Bronchial epithelial cell (primary cell): Measurements from ENCODE around the gene CYP27A1. TPM values are rescaled to one million over a fixed set of nuclear protein-coding genes. Genes with fewer than 3 reads are reported as not detected.

Experiments used
- DNase-seq: peaks from one replicate; pipeline ENCODE4 v3.0.0-alpha.2; 2010; ENCODE audit warnings: low read depth
- FAIRE-seq: peaks from 2 replicates; lab custom pipeline; 2011; peaks lifted over from hg19 to GRCh38; lab: Jason Lieb, UNC
- H3K27me3 ChIP-seq: 2 replicates; pipeline ENCODE4 v1.5.1; 2011; ENCODE audit warnings: low read length; ENCODE audit not compliant: control insufficient read depth, insufficient read depth
- H3K36me3 ChIP-seq: 2 replicates; pipeline ENCODE4 v1.5.1; 2011; ENCODE audit warnings: low read length; ENCODE audit not compliant: control insufficient read depth, insufficient read depth
- H3K4me3 ChIP-seq: 2 replicates; pipeline ENCODE4 v1.5.1; 2011; ENCODE audit warnings: mild to moderate bottlenecking, low read depth, low read length, control low read depth
- total RNA-seq: library from RNA; depleted of rRNA; stranded (reverse); fragments of >200 nt; gene quantifications from 2 replicates; pipeline ENCODE4 v1.2.1, GENCODE V29; 2014
- TF ChIP-seq, protein P1 (sequence below): IDR thresholded peaks from 2 replicates; pipeline ENCODE4 v1.5.1; 2011; ENCODE audit warnings: mild to moderate bottlenecking, moderate library complexity, low read length, control low read depth, inconsistent platforms; ENCODE audit not compliant: insufficient read depth, severe bottlenecking

The CYP27A1 gene
- 0.13 and 0.26 TPM in 2 replicates for total RNA-seq

DNA sequence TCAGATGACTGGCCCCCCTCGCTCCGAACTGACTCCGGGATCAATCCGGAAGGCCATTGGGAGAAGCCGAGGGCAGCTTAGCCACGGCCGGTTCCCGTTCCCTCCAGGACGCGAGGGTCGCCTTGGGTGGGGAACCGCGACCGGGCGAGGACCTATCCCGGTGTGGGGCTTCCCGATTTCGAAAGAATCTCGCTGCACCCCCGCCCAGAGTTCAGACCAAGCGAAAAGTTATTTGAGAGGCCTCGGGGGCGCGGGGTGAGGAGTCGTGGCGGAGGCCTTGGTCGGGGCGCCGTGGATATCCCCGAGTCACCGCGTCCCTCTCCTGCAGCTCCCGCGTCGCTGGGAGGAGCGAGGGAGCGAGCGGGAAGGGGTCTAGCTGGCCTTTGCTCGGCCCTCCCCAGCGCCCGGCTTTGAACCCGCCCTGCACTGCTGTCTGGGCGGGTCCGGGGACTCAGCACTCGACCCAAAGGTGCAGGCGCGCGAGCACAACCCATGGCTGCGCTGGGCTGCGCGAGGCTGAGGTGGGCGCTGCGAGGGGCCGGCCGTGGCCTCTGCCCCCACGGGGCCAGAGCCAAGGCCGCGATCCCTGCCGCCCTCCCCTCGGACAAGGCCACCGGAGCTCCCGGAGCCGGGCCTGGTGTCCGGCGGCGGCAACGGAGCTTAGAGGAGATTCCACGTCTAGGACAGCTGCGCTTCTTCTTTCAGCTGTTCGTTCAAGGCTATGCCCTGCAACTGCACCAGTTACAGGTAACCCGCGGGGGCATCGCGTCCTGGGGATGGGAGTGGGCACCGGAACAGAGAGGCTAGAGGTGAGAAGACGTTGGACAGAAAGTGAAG lies at the start of gene CYP27A1:
CYP27A1 (plus strand) TSS at position 457 of the 837 bp plus-strand sequence; CDS start at position 493, 36 bp downstream.
- FAIRE-seq (no peak), DNase-seq (no peak)
- TF ChIP-seq, protein P1, sequence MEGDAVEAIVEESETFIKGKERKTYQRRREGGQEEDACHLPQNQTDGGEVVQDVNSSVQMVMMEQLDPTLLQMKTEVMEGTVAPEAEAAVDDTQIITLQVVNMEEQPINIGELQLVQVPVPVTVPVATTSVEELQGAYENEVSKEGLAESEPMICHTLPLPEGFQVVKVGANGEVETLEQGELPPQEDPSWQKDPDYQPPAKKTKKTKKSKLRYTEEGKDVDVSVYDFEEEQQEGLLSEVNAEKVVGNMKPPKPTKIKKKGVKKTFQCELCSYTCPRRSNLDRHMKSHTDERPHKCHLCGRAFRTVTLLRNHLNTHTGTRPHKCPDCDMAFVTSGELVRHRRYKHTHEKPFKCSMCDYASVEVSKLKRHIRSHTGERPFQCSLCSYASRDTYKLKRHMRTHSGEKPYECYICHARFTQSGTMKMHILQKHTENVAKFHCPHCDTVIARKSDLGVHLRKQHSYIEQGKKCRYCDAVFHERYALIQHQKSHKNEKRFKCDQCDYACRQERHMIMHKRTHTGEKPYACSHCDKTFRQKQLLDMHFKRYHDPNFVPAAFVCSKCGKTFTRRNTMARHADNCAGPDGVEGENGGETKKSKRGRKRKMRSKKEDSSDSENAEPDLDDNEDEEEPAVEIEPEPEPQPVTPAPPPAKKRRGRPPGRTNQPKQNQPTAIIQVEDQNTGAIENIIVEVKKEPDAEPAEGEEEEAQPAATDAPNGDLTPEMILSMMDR = no peak
- Histone ChIP-seq H3K4me3 (peak within 1 kb of the TSS; percentile 39), H3K27me3 (no peaks in the 10 kb centered on the region), H3K36me3 (no peaks in the 10 kb centered on the region)

- FAIRE-seq (no peak), DNase-seq (peak; percentile 21)
- Histone ChIP-seq H3K4me3 (no peak overlapping the region), H3K36me3 (peaks cover 4% of the 10 kb centered on the region), H3K27me3 (no peaks in the 10 kb centered on the region)
- TF ChIP-seq, protein P1 = no peak
These were observed 49.2 kb upstream of the CYP27A1 start for GRCh38 chr2:218732761-218733158.

- TF ChIP-seq, protein P1 = no peak
- DNase-seq (peak; percentile 93), FAIRE-seq (peak; percentile 62)
- peaks cover 5% of the 10 kb centered on the region for H3K36me3 ChIP-seq
- H3K27me3 ChIP-seq = no peaks in the 10 kb centered on the region
- H3K4me3 ChIP-seq = no peak overlapping the region
These were observed 48.6 kb upstream of the CYP27A1 start for GRCh38 chr2:218733171-218734021.

GRCh38 chr2:218734190-218734975 lies 47.6 kb upstream of the CYP27A1 start:
- FAIRE-seq (peak; percentile 52), DNase-seq (peak; percentile 12)
- TF ChIP-seq, protein P1 = no peak
- Histone ChIP-seq H3K36me3 (peaks cover 8% of the 10 kb centered on the region), H3K4me3 (no peak overlapping the region), H3K27me3 (no peaks in the 10 kb centered on the region)

- no peaks in the 10 kb centered on the region for H3K27me3 ChIP-seq
- peaks cover 12% of the 10 kb centered on the region for H3K36me3 ChIP-seq
- TF ChIP-seq, protein P1 = no peak
- no peak overlapping the region for H3K4me3 ChIP-seq
- FAIRE-seq = no peak
- DNase-seq = peak; percentile 55
These were observed 45.4 kb upstream of the CYP27A1 start for GRCh38 chr2:218736531-218736930.
